Medulla oblongata (tissue), 1 donor: Measurements from ENCODE around the gene SEMA3A.
"Not testable (repeated sequence)": the region's sequence is repeated elsewhere in the genome, so short reads cannot be mapped to it uniquely, and the experiment has no call there.

Source experiments
- DNase-seq: peaks from one replicate; pipeline ENCODE4 v3.0.0-alpha.2; 2015; ENCODE audit errors: extremely low spot score

The SEMA3A gene

DNA sequence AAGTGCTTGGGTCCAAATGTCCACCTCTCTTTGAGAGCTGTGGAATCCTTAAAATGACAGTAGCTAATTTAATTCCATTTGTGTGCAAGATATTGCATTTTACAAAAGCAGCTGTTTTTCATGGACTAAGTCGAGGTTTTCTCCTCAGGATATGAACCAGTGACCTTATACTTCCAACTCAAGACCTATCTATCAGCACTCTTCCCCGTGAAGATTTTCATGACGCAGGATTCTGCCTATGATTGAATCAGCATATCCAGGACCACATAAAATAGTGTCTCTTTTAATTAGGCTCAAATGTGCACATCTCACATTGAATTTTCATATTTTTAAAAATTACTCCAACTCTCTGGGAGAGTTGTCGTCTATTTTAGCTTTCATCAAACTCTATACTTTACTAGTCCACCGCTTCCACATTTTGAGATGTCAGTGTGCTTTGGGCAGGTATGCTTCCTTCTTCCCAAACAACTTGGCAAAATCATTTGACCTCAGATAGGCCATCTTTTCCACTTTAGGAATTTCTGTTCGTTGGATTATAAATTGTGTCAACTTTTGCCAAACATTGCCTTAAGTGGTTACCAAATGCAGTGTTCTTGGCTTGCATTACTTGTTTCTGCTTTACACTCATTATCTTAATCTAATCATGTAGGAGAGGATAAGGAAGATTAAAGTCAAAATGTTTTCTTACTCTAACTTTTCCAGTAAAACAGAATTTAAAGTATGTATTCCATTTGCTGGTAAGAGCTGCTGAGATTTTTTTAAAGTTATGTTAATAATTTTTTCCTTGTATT, 39.4 kb downstream of the SEMA3A start:
- DNase-seq, result no peak

DNA sequence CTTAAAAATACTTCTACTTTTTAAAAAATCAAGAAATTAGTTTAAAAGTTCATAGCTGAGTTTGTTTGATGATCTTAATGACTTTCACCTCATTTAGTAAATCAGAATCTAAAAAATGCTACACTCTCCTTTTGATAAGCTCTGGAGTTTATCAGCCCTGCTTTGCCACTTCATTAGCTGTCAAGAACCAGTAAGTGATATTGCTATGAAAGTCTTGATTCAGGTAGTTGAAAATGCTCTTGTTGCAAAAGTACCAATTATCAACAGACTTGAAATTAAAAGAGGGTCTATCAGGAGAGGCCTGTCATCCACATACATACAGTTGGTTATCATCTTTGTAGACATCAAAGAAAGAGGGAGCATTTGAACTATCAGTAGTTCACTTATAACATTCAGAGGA, 41.6 kb downstream of the SEMA3A start:
- no peak for DNase-seq

DNA sequence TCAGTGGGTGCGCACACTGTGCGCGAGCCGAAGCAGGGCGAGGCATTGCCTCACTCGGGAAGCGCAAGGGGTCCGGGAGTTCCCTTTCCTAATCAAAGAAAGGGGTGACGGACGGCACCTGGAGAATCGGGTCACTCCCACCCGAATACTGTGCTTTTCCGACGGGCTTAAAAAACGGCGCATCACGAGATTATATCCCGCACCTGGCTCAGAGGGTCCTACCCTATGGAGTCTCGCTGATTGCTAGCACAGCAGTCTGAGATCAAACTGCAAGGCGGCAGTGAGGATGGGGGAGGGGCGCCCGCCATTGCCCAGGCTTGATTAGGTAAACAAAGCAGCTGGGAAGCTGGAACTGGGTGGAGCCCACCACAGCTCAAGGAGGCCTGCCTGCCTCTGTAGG, 44.2 kb downstream of the SEMA3A start:
- DNase-seq, result not testable (repeated sequence)

GRCh38 chr7:84149573-84149972, 45.0 kb downstream of the SEMA3A start:
- no peak for DNase-seq

DNA sequence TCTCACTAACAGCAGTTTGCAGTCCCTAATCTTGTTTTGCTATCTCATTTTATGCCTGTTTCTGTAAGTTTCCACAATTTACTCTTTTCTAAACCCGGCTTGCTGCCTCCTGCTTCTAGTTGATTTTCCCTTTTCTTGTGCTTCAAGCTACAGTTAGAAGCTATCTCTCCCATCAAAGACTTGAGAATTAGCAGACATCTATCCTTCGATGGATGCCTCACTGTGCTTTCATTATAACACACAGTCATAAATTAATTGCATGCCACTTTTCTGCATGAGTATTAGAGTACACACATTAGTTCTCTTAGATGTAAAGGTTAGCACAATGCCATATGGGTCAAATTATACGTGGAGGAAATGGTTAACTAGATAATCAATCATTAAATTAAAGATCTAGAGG, 48.7 kb downstream of the SEMA3A start:
- DNase-seq, result no peak

GRCh38 chr7:84144935-84145334, 49.7 kb downstream of the SEMA3A start:
- DNase-seq, result no peak

- DNase-seq, result peak; percentile 37
Measured at GRCh38 chr7:84144480-84144879, 50.1 kb downstream of the SEMA3A start.

GRCh38 chr7:84142726-84143125, 51.9 kb downstream of the SEMA3A start:
- no peak for DNase-seq

DNA sequence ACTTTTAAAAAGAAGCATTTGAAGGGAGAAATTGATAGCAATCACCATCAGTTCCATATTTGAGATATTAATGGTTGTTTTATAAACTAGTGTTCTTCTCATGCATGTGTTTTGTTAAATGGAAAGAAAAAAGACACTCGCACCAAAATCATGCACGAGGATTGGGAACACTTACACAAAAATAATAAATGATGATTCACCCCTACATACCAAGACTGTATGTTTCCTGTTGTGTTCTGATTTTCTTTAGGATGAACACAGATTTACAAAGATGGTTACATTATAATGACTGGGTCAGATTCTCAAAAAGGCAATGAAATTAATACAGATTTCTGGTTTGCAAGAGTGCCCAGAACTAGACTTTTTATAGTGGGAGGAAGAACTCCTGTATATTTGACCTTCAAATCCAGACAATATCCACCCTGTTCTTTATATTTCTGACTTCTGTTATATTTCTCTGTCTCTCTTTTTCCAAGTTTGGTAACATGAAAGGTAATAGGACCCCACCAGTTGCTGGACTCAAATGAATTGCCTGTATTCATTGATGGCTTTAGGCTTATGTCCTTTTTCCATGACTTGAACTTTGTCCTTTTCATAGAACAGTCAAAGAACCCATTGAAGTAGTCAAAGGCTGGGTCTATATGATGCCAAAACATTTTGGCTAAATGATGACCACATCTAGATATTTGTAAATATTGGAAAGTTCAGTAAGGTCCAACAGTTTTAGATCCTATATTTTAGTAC, 54.4 kb downstream of the SEMA3A start:
- DNase-seq, result no peak

- DNase-seq, result no peak
Measured at GRCh38 chr7:84138411-84138810, 56.2 kb downstream of the SEMA3A start.

- no peak for DNase-seq
Measured at GRCh38 chr7:84137812-84138211, 56.8 kb downstream of the SEMA3A start.

DNA sequence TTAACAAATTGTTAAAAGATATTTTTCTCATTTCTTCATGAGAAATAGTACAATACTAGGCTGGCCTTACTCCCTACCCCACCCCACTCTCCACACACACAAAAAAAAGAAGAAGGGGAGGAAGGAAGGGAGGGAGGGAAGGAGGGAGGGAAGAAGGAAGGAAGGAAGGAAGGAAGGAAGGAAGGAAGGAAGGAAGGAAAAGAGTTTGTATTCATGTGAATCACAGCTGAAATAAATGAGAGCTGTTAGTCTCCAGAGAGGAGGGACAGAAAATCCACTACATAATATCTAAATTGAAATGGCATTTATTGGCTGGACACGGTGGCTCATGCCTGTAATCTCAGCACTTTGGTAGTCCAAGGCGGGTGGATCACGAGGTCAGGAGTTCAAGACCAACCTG, 57.8 kb downstream of the SEMA3A start:
- DNase-seq, result no peak

DNA sequence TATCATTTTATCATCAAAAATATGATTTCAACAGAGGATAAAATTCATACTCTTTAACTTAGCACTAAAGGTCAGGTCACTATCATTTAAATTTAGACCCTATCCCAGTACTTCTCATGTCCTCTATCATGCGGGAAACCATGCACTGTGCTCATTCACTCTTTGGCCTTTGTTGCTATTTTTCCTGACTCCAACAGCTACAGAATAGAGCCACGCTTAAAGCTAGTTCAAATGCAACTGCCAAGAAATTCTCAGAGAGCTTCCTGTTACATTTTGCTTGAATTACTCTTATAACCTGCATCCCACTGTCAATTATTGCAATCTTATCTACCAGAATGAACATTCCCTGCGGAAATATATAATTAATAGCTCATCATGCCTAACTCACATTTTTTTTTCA, 58.3 kb downstream of the SEMA3A start:
- DNase-seq, result no peak

DNA sequence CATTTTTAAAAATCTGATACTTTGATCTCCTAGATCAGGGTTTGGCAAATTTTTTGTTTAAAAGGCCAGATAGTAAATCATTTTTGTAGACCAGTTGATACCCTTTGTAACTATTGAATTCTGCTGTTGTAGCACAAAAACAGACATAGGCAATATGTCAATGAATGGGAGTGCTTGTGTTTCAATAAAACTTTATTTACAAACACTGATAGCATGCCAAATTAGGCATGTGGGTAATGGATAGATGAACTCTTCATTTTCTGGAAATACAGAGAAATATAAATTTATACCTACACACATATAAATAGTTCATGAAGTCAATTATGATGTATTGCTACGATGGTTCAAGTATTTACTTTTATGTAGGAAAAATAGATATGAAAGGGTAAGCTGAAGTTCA, 60.4 kb downstream of the SEMA3A start:
- no peak for DNase-seq

DNA sequence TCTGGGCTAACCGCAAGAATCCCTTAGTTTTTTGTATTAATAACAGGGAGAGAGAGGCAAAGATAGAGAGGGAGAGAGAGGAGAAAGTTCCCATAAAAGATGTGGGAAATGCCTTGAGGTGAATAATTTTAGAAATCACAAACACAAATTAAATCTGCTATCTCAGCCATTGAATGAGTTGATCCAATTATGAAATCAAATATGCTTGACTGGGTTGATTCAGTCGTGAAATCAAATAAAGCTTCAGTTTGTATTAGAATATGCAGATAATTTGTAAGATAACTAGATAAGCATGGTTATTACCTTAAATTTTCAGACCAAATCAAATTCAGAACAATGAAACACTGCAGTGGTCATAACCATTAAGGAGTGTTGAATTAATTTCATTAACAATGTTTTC, 68.9 kb downstream of the SEMA3A start:
- DNase-seq, result no peak

GRCh38 chr7:84123965-84124547, 70.5 kb downstream of the SEMA3A start:
- DNase-seq, result peak; percentile 69

DNA sequence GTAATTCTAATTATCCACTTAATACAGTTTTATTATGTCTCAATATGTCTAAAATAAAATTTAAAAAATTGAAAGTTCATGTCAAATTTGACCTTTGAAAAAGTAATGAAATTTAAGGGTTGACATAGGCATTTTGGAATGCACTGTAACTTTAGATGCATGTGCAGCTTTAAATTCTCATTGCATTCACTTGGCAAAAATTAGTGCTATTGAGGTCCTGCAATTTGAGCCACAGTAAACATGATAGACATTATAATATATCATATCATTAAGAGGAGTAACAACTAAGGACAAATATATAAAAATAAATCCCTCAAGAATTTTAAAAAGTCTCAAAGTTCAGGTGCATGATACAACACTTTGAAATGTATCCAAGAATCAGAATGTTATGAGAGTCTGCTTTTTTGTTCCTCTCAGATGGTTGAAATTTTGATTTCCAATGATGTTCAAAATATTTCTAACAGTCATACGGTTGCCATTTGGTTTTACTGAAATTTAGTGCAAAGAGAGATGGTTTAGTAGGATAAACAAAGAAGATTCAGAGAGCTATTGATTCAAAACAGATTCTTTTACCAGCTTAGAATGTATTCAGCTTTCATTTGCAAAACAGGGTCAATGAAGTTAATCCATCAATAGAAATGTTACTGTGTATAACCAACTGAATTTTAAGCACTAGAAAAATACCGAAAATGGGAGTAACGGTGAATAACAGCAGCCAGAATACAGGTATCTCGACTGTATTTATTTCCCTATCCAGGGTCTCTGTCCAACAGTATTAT, 71.8 kb downstream of the SEMA3A start:
- DNase-seq, result no peak

DNA sequence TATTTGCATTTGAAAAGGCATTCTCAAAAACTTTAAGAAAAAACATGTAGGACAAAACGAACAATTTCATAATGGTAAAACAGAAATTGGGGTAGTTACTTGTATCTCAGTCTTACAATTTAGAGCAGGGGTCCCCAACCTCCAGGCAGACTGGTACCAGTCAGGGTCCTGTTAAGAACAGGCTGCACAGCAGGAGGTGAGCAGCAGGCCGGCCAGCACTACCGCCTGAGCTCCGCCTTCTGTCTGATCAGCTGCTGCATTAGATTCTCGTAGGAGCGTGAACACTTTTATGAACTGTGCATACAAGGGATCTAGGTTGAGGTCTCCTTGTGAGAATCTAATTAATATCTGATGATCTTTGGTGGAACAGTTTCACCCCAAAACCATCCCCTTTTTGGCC, 77.3 kb downstream of the SEMA3A start:
- no peak for DNase-seq

DNA sequence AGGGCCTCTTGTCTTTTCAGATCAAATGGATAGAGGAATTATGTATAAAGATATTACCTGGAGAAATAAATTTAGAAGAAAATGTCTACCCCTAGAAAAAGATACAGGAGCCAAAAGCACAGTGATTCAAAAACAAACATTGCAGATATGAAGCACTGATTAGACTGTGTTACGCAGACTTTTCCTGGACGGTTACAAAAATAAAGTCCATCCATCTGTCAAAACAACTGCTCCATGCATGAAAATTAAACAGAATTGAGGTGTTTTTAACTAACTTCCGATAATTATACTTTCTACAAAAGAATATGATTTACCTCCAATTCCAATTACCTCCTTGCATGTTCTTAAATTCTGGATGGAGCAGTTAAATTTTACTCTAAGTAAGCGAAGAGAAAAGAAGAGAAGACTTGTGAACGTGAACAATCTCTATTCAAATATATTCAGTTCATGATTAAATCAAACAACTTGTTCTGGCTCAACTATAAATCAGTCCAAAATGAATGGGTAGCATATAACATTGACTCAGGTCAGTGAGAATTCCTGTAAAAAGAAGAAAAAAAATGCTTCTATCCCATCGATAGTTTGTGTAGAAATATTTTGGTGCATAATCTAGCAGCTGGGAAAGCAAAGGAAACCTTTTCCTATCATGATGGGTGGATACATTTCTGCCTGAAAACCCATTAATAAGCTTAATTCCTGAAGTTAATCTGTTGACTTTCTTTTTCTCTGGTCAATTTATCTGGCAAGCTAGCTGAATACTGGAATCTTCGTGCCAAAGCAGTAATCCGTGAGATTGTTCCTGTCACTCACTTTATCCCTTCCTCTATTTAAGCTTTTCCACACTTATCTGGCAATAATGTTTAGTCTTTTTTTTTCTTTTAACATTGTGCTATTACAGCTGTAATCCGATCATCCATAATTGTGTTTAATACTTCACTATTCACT, 80.4 kb downstream of the SEMA3A start:
- no peak for DNase-seq

DNA sequence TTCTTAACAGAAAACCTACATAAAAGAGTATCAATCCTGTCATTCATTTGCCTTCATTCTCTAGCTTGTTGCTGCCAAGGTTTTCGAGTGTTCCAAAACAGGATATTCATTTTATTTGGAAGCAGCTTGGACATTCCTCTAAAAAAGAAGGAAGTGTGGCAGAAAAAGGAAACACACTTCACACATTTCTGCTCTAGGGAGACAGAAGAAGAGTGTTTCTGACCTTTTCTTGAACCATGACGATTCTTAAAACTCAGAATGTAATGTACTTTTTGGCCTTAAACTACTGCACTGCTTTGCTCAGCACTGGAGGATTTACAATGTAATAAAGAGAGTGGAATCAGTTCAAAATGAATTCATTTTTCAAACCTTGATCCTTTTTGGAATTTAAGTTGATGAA, 81.3 kb downstream of the SEMA3A start:
- peak; percentile 18 for DNase-seq

DNA sequence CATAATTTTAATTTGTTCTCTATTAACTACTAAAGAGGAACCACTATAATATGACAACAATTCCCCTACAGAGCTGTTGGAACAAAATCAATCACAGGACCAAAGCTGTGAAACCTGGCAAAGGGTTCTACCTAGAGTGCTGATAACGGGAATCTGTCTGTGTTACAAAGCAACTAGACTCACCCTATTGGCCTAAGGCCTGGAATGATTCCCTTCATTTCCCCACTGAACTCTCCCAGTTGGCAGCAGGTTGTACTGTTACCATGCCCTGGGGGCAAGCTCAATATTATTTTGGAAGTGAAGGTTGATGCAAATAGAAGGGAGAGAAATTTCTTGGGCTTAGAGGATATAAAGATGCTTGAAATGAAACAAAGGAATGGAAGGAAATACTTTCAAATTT, 81.8 kb downstream of the SEMA3A start:
- no peak for DNase-seq
